CD4-positive, alpha-beta T cell (primary cell): Measurements from ENCODE around the gene FLYWCH1. TPM values are rescaled to one million over a fixed set of nuclear protein-coding genes. Genes with fewer than 3 reads are reported as not detected.

Experiments
- ATAC-seq: fragments of 200-7000 bp; cut with Tn5 transposase; one replicate; pipeline ENCODE4 v1.10.0; 2022; ENCODE audit warnings: mild to moderate bottlenecking; ENCODE audit not compliant: poor library complexity
- CTCF ChIA-PET: fragments of 350-600 bp; sonication (Branson Sonifier 250); formaldehyde crosslinking; loops from one replicate; lab custom pipeline; 2021; ENCODE audit warnings: antibody characterized with exemption, inconsistent platforms; lab: Charles Lee
- POLR2A ChIA-PET: fragments of 350-600 bp; sonication (Branson Sonifier 250); formaldehyde crosslinking; loops from one replicate; lab custom pipeline; 2021; ENCODE audit warnings: antibody characterized with exemption, inconsistent platforms; lab: Charles Lee
- DNase-seq, 14 experiments: peaks; one replicate each; pipeline ENCODE4 v3.0.0-alpha.2; 2013 to 2020; ENCODE audit warnings: mixed read lengths in 2 of 14
- H3K27ac ChIP-seq, 2 donors: one replicate each; pipeline versions ENCODE4 v1.5.1 to v1.7.0; 2013; ENCODE audit warnings: low read length in 2 of 2, low read depth in 1 of 2, mild to moderate bottlenecking in 1 of 2
- H3K27me3 ChIP-seq, 2 experiments: 1 replicate in 1 of 2; 2 replicates in 1 of 2; pipeline versions ENCODE4 v1.6.1 to v1.7.0; 2013; ENCODE audit warnings: low read length in 2 of 2, control low read depth in 1 of 2, mild to moderate bottlenecking in 1 of 2, moderate library complexity in 1 of 2; ENCODE audit not compliant: insufficient read depth in 2 of 2, control insufficient read depth in 1 of 2
- H3K36me3 ChIP-seq: one replicate; pipeline ENCODE4 v1.6.1; 2013; ENCODE audit warnings: low read length, control low read depth; ENCODE audit not compliant: insufficient read depth
- H3K4me1 ChIP-seq: one replicate; pipeline ENCODE4 v1.6.1; 2013; ENCODE audit warnings: low read length, control low read depth; ENCODE audit not compliant: insufficient read depth
- H3K4me3 ChIP-seq: one replicate; pipeline ENCODE4 v1.5.1; 2013; ENCODE audit warnings: mild to moderate bottlenecking, low read length, moderate library complexity
- H3K9me3 ChIP-seq, 2 experiments: 1 replicate in 1 of 2; 2 replicates in 1 of 2; pipeline versions ENCODE4 v1.6.1 to v1.7.0; 2013; ENCODE audit warnings: low read length in 2 of 2, mild to moderate bottlenecking in 2 of 2, control low read depth in 1 of 2, moderate library complexity in 1 of 2; ENCODE audit not compliant: control insufficient read depth in 1 of 2, insufficient read depth in 1 of 2
- H3K27ac Mint-ChIP-seq: one replicate; pipeline ENCODE4 v1.8.0; 2020; ENCODE audit warnings: mixed read lengths
- H3K27me3 Mint-ChIP-seq: one replicate; pipeline ENCODE4 v1.8.0; 2021; ENCODE audit warnings: mixed read lengths
- H3K36me3 Mint-ChIP-seq: one replicate; pipeline ENCODE4 v1.8.0; 2021; ENCODE audit warnings: low read depth, mixed read lengths
- H3K4me1 Mint-ChIP-seq: one replicate; pipeline ENCODE4 v1.8.0; 2021; ENCODE audit warnings: low read depth, mixed read lengths
- H3K4me3 Mint-ChIP-seq: one replicate; pipeline ENCODE4 v1.8.0; 2020; ENCODE audit warnings: mild to moderate bottlenecking, mixed read lengths
- H3K9me3 Mint-ChIP-seq: one replicate; pipeline ENCODE4 v1.8.0; 2020; ENCODE audit warnings: mixed read lengths
- intact Hi-C, 2 experiments: fragments of 100-400 bp; cut with DNase I in 1 of 2; cut with micrococcal nuclease in 1 of 2; formaldehyde crosslinking; loops; one replicate each; pipeline versions ENCODE4 v1.15.1 to v1.9.0; 2023 to 2025; cut with DNase I, micrococcal nuclease
- total RNA-seq, 174 experiments: library from RNA in 2 of 174; stranded (reverse) in 2 of 174; gene quantifications; one replicate each; pipeline ENCODE4 v1.2.3 and lab custom pipeline; 2021 to 2026
- TF ChIP-seq, protein P1 (sequence below): fragments of 200-600 bp; IDR thresholded peaks from one replicate; pipeline ENCODE4 v1.8.0; 2022; ENCODE audit warnings: antibody characterized with exemption, mild to moderate bottlenecking

Gene FLYWCH1
- total RNA-seq, 2 experiments from 2014 or later = 84.8 to 97.0 TPM

DNA sequence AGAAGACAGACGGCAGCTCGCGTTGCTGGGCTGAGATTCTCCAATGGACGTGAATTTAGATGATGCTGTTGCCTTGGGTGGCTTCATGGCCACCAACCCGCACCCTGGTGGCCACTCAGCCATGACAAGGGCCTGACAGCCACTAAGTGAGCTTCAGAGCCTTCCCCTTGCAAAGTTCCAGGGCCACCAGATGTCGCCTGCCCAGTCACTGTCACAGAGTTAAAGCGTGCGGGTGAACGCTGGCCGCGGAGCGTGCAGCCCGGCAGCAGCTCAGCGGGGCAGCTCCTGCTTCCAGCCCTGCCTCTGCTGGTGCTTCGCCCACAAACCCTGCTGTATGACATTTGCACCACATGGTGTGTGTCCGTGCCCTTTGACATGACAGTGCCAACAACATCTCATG is 39.0 kb downstream of the FLYWCH1 start:
- intact Hi-C loops = no loop called here
- Mint-ChIP-seq H3K4me1 (no peaks in the 10 kb centered on the region), H3K9me3 (no peaks in the 10 kb centered on the region), H3K36me3 (peaks cover 16% of the 10 kb centered on the region), H3K4me3 (no peak overlapping the region), H3K27ac (no peak overlapping the region), H3K27me3 (no peaks in the 10 kb centered on the region)
- H3K4me3 ChIP-seq = no peak overlapping the region
- H3K27me3 ChIP-seq = peaks cover 4 to 5% of the 10 kb centered on the region in 2 experiments
- no peak overlapping the region for H3K27ac ChIP-seq
- POLR2A ChIA-PET = no interaction called here
- CTCF ChIA-PET = no interaction called here
- no peaks in the 10 kb centered on the region for H3K36me3 ChIP-seq
- H3K4me1 ChIP-seq = peaks cover under 1% of the 10 kb centered on the region
- TF ChIP-seq, protein P1, sequence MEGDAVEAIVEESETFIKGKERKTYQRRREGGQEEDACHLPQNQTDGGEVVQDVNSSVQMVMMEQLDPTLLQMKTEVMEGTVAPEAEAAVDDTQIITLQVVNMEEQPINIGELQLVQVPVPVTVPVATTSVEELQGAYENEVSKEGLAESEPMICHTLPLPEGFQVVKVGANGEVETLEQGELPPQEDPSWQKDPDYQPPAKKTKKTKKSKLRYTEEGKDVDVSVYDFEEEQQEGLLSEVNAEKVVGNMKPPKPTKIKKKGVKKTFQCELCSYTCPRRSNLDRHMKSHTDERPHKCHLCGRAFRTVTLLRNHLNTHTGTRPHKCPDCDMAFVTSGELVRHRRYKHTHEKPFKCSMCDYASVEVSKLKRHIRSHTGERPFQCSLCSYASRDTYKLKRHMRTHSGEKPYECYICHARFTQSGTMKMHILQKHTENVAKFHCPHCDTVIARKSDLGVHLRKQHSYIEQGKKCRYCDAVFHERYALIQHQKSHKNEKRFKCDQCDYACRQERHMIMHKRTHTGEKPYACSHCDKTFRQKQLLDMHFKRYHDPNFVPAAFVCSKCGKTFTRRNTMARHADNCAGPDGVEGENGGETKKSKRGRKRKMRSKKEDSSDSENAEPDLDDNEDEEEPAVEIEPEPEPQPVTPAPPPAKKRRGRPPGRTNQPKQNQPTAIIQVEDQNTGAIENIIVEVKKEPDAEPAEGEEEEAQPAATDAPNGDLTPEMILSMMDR = no peak
- DNase-seq (no peak), ATAC-seq (no peak)
- peaks cover 0 to 3% of the 10 kb centered on the region in 2 experiments for H3K9me3 ChIP-seq

DNA sequence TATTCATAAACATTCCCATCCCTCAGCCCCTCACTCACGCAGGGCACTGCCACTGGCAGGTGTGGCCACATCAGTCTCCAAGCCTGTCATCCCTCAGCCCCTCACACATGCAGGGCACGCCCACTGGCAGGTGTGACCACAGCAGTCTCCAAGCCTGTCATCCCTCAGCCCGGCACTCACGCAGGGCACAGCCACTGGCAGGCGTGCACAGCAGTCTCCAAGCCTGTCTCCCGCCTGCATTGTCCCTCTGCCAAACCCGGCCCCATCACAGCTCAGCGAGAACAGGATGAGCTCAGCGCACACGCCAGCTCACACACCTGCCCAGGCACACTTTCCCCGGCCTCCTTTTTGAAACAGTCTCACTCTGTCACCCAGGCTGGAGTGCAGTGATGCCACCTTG is 40.9 kb downstream of the FLYWCH1 start:
- TF ChIP-seq, protein P1 = no peak
- no peaks in the 10 kb centered on the region for H3K9me3 Mint-ChIP-seq
- intact Hi-C loops = no loop called here

DNA sequence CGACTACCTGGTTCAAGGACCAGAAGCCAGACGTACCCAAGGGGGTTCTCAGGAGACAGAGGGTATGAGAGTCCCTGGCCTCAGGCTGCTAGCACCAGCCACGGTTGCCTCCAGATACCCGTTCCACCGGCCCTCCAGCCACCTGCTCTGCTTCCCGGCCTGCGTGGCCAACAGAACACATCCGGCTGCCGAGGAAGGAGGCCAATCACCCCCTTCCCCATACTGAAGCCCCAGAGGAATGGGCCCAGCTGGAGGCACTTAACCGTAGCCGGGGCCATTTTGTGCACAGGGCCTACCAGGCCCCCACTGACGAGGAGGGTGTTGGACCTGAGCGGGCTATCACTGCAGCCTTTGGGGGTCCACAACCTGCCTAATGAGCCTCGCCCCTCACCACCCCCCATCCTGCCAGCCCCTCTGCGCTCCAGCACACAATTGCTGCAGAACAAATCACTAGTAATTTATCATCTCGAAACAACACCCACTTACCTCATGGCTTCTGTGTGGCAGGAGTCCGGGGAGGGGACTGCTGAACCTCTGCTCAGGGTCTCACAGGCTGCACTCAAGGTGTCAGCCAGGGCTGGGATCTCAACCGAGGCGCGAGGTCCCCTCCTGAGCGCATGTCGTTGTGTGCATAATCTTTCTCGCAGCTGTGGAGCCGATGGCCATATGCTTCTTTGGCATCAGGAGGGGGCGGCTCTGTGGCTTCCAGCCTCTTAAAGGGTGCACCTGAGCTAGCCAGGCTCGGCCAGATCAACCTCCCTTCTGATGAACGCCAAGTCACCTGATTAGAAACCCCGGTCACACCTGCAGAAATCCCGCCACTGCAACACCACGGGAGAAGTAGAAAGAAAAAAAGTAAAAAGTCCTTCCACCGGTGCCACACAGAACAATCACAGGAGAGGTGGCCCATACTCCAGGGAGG is 42.2 kb downstream of the FLYWCH1 start:
- H3K9me3 ChIP-seq = peaks cover 0 to 8% of the 10 kb centered on the region in 2 experiments
- DNase-seq = peak in 1 of 14 experiments; percentile 17
- no peaks in the 10 kb centered on the region for H3K4me1 Mint-ChIP-seq
- H3K27ac ChIP-seq = no peak overlapping the region
- peaks cover 6% of the 10 kb centered on the region for H3K4me1 ChIP-seq
- peaks cover 8% of the 10 kb centered on the region for H3K36me3 Mint-ChIP-seq
- peaks cover 15 to 20% of the 10 kb centered on the region in 2 experiments for H3K27me3 ChIP-seq
- no peak overlapping the region for H3K4me3 ChIP-seq
- TF ChIP-seq, protein P1 = no peak
- peaks cover 10% of the 10 kb centered on the region for H3K27me3 Mint-ChIP-seq
- H3K27ac Mint-ChIP-seq = no peak overlapping the region
- no peak for ATAC-seq
- no peaks in the 10 kb centered on the region for H3K36me3 ChIP-seq
- H3K9me3 Mint-ChIP-seq = no peaks in the 10 kb centered on the region
- H3K4me3 Mint-ChIP-seq = no peak overlapping the region
- intact Hi-C loops = no loop called here
- CTCF ChIA-PET = no interaction called here
- POLR2A ChIA-PET = no interaction called here

More for the DNA sequence above, 40.9 kb downstream of the FLYWCH1 start:
- CTCF ChIA-PET = no interaction called here
- H3K27me3 ChIP-seq = peaks cover 15 to 20% of the 10 kb centered on the region in 2 experiments
- H3K36me3 Mint-ChIP-seq = peaks cover 8% of the 10 kb centered on the region
- no peak overlapping the region for H3K4me3 ChIP-seq
- H3K36me3 ChIP-seq = no peaks in the 10 kb centered on the region
- no peak for ATAC-seq
- H3K4me3 Mint-ChIP-seq = no peak overlapping the region
- POLR2A ChIA-PET = no interaction called here
- peaks cover 0 to 10% of the 10 kb centered on the region in 2 experiments for H3K9me3 ChIP-seq
- no peak overlapping the region for H3K27ac Mint-ChIP-seq
- peak in 1 of 14 experiments; percentile 19 for DNase-seq
- peaks cover 6% of the 10 kb centered on the region for H3K4me1 ChIP-seq
- peaks cover 10% of the 10 kb centered on the region for H3K27me3 Mint-ChIP-seq
- no peaks in the 10 kb centered on the region for H3K4me1 Mint-ChIP-seq
- H3K27ac ChIP-seq = no peak overlapping the region
